Glomerular visceral epithelial cell (primary cell): ENCODE data around the gene FGGY.
A peak's percentile ranks its signal among the peaks of the same experiment; 100 is the strongest.

Source experiments
- DNase-seq: peaks from one replicate; pipeline ENCODE4 v3.0.0-alpha.2; 2016; ENCODE audit errors: extremely low spot score

FGGY gene

GRCh38 chr1:59384443-59384842 lies 87.5 kb downstream of the FGGY start:
- DNase-seq = no peak

DNA sequence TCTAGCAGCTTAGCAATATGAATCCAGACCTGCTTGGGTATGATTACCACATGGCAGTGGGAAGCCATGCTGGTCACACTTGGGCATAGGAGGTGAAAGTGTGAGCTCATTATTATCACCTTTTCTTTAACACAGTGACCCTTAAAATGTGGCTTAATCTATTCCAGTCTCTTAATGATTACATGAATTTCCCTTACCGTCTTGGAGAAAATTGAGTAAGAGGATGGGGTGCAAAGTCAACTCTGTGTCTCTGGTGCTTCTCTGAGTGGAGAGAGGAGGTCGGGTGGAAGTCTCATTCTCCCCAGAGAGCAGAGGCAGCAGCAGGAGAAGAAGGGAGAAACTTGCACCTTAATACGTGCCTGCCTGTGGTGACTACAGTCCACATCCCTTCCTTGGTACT lies 91.3 kb downstream of the FGGY start:
- no peak for DNase-seq

DNA sequence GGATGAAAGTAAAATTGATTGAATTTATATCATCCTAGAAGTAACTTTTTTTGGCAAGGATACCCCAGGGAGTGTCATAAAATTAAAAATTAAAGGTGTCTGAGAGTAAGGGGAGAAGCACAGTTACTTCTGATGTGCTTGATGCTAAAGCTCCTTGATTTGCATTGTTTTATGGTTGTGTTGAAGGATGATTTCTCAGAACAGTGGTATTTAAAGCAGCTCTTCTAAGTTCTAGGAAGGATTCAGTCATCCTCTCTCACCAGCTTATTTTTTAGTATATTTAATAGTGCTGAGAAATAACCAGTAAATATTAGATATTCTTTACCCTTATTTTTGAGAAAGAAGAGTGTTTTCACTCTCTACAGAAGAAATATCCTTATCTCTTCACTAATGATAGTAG lies 93.0 kb downstream of the FGGY start:
- DNase-seq = no peak

DNA sequence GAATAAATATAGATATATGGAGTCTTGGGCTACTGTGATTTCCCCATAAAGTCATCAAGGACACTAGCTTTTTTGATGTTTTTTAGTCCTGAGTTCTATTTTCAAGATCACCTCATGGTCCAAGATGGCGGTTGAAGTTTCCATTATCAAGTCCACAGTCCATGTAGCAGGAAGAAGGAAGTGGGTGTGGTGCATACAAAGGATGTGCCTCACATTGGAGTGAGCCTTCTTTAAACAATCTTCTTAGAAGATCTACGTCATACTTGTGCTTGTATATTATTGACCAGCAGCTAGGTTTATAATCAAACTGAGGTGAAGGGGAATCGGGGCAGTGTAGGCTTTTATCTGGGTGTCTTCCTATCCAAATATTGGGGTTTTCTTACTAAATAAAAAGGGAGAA lies 93.4 kb downstream of the FGGY start:
- no peak for DNase-seq

- DNase-seq = no peak
Observed at GRCh38 chr1:59391212-59392179, 94.6 kb downstream of the FGGY start.

DNA sequence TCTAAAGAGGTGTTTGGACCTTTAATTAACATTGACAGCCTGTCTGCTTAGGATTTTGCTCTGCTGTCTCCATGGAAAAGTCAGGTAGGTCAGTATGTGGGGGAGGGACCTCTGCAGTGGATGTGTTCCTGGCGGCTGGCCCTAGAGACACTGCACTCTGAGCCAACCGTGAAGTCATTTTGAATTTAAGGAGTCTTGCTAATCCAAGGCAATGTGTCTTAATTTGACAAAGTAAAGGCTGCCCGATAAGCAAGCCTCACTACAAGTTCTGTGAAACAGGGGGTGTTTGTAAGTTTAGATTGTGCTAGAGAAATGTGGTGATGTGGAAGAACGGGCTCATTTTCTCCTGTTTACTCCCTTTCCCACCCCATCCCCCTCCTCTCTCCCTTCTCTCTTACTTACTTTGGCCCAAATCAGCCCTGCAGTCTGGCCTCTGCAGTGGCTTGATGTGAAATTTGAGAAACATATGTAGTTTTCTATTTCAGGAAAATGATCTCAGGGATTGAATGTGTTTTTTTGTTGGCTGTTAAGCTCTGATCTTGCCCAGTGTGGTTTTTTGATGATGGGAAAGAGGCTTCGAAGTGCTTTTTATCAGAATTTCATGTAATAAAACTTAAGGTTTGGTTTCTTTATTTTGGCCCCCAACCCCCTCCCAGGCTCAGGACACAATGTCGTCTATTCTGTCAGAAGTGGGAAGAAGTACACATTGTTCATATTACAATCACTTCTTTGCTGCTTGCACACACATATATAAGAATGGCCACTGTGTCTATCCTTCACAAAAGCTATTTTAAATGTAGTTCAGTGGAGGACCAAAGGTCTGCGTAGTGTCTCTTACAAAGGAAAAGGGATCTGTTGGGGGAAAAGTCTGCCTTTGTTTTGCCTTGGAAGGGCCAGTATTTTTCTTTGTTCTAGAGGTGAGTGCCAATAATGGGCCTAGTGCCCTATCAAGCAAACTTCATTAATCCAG lies 96.6 kb downstream of the FGGY start:
- DNase-seq = peak; percentile 20

- DNase-seq = no peak
Observed at GRCh38 chr1:59394706-59395425, 98.0 kb downstream of the FGGY start.

- no peak for DNase-seq
Observed at GRCh38 chr1:59396387-59396786, 99.5 kb downstream of the FGGY start.

- DNase-seq = no peak
Observed at GRCh38 chr1:59397139-59397858, 100.4 kb downstream of the FGGY start.

DNA sequence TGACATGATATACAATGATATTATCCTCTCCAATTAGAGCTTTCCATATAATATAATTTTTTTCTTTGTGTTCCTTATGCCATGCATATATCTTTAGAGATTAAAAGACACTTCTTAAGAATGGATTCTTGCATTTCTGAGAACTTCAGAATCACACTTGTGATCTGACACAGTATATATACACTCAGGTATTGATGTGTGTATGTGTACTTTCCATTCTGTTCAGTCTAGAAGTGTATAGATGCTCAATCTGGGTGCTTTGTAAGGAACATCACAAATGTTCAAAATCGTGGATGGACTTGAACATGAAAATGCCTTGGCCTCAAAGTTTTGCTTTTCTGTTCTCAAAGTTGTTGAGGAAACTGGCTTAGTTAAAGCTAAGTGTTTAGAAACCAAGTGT lies 102.7 kb downstream of the FGGY start:
- no peak for DNase-seq

- DNase-seq = no peak
Observed at GRCh38 chr1:59401581-59401980, 104.7 kb downstream of the FGGY start.

DNA sequence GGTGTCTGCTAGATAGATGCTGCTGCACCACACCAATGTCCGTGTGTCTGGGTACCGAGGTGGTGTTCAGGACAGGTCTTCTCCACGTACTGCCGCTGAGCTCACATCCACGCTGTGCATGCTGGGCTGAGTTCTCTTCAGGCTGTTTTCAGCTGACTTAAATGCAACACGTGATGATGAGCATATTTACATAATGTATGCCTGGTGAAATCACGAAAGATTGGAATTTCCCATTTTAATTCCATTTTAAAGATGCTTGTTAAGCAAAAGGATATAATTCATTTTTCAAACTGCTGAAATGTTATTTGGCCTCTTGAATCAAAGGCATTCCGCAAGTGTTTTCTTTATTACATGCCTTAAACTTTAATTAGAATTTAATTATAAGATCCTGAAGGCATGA lies 107.9 kb downstream of the FGGY start:
- DNase-seq = no peak

- no peak for DNase-seq
Observed at GRCh38 chr1:59406437-59407164, 109.7 kb downstream of the FGGY start.

DNA sequence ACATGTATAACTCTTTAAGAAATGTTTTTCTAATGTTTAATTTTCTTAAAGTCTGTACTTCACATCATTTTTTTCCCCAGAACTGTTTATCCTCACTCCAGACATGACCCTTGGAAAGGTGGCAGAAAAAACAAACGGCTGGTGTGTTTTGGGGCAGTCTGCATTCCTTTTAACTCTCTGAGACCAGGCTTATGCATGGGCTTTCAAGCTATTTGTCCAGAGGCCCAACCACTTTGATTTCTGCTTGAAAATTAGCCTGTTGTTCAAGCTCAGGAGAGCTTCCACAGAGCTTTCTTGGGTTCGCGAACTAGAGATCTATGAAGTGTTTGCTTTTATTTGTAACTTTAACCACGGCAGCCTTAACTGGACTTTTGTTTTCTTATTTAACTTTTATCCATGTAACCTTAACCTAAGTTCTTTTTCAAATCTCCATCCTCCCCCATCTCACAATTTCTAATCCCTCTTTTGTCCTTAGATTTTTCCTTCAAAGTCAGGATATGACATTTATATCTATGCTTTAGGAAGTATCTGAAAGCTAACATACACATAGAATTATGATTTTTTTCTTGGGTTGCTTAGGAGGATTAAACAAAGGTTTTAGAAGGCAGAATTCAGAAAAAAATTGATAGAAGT lies 111.8 kb downstream of the FGGY start:
- DNase-seq = no peak

- no peak for DNase-seq
Observed at GRCh38 chr1:59409549-59409948, 112.7 kb downstream of the FGGY start.

DNA sequence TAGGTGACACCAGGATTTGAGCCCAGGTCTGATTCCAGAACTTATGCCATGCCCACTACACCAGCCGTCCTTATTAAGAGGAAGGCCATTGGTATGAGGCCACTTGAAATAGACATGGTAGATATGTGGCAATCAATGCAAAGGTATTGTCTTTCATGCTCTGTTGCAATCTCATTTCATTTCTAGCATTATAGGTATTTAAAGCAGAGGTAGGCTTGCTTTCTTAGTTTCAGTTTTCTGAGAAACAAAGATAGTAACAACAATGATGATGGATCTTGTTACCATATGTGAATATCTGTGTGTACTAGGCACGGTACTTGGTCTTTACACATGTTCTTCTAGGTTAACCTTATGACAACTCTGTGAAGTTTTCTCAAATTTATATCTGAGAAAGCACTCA lies 113.1 kb downstream of the FGGY start:
- no peak for DNase-seq

- no peak for DNase-seq
Observed at GRCh38 chr1:59410457-59410856, 113.6 kb downstream of the FGGY start.

GRCh38 chr1:59411147-59411546 lies 114.3 kb downstream of the FGGY start:
- no peak for DNase-seq

DNA sequence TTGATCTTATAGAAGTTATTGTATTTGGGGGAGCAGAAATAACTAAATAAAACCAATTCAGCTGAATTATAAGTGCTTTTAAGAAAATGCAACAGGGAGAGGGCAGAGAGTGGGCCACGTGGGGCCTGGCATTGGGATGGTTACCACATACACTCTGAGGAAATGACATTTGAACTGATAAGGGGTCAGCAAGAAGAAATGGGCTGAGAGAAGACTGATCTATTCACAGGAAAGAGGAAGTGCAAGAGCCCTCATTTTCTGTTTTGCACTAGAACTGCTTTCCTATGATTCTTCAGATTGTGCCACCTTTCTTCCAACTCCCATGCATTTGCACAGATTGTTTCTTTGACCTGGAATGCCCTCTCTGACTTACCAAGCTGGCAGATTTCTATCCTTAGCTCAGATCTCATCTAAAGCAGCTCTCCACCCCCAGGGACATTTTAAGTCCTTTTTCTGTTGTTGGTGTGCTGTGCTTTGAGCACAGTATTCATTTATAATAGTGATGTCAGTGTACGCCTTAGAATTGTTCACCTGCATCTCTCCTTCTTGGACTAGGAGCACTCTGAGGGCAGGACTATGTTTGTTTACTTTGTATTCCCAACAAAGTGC lies 115.9 kb downstream of the FGGY start:
- DNase-seq = no peak

DNA sequence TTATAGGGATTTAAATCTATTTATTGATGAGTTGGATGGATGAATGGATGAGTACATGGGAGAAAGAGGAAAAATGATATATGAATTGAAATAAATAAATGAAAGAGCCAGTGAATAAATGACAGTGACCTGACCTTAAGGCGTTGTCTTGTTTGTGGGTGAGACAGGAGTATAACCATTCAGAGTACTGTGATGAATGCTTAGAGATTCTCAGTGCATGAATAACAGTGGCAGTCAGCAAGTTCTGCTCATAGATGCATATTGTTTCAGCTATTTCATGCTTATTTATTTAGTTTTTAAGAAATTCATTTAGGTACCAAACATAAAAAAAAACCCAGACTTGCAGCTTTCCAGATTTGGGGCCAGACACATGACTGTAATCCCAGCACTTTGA lies 116.4 kb downstream of the FGGY start:
- no peak for DNase-seq
